Measurements from ENCODE around the gene OPHN1. TPM values are rescaled to one million over a fixed set of nuclear protein-coding genes. Genes with fewer than 3 reads are reported as not detected.

The OPHN1 gene
- total and polyA plus RNA-seq, 2 donors (not counting 3 experiments of a cell fraction or from before 2014, with no cell fraction given): 3.9 to 6.7 TPM

GRCh38 chrX:68061206-68061535 is 372.1 kb downstream of the OPHN1 start:
- dilution Hi-C loops (cut with MboI; ENCODE audit: extremely low pct_ligation_motif_present, low sequenced_read_pairs): no loop called here
- peak; percentile 1 for DNase-seq (ENCODE audit: low read depth, low spot score)
- Histone ChIP-seq H3K4me1 (ENCODE audit: control insufficient read depth, extremely low read depth, insufficient read depth, low read length) (no peaks in the 10 kb centered on the region), H4K20me1 (replicated peaks; ENCODE audit: control insufficient read depth, extremely low read depth, insufficient read depth, low read length) (no peaks in the 10 kb centered on the region), H3K4me2 (ENCODE audit: insufficient read depth, low read length) (no peak overlapping the region), H3K27ac (ENCODE audit: insufficient read depth, low read depth, low read length) (no peak overlapping the region), H3K36me3 (ENCODE audit: control insufficient read depth in 2 of 2, extremely low read depth in 1 of 2, insufficient read depth in 2 of 2, low read length in 2 of 2) (no peaks in the 10 kb centered on the region), H3K27me3 (ENCODE audit: control insufficient read depth in 2 of 2, insufficient read depth in 2 of 2, low read length in 2 of 2) (no peaks in the 10 kb centered on the region), H3K9me3 (replicated peaks; ENCODE audit: control insufficient read depth, insufficient read depth, low read length) (no peaks in the 10 kb centered on the region), H3K79me2 (ENCODE audit: control insufficient read depth, insufficient read depth, low read length) (no peaks in the 10 kb centered on the region), H3K9ac (replicated peaks; ENCODE audit: extremely low read depth, insufficient read depth, low read length) (no peak overlapping the region), H3K4me3 (replicated peaks in 1 of 3; ENCODE audit: insufficient read depth in 1 of 3, low read depth in 1 of 3, low read length in 3 of 3) (no peak overlapping the region), H2AFZ (ENCODE audit: low read depth, low read length) (no peak overlapping the region), H3K9me1 (replicated peaks; ENCODE audit: control insufficient read depth, extremely low read depth, insufficient read depth, low read length) (no peaks in the 10 kb centered on the region)
- no TSS peak for BruUV-seq (replicated peaks)
- CTCF ChIA-PET: no interaction called here
- POLR2A ChIA-PET: no interaction called here
- intact Hi-C loops (cut with micrococcal nuclease): no loop called here
- TF ChIP-seq JUN (IDR thresholded peaks at IDR 0.05; ENCODE audit: borderline replicate concordance, insufficient read depth, insufficient read length, low read depth): no peak
- TF ChIP-seq FOS (IDR thresholded peaks at IDR 0.05; ENCODE audit: borderline replicate concordance, insufficient read depth, low read length): no peak
- no peak for TF ChIP-seq POLR2A (IDR thresholded peaks at IDR 0.05; ENCODE audit: low read depth, low read length)
- no peak for TF ChIP-seq EZH2 (IDR thresholded peaks at IDR 0.05; ENCODE audit: borderline replicate concordance, low read depth, low read length, severe bottlenecking)
- no peak for TF ChIP-seq GATA2 (IDR thresholded peaks at IDR 0.05; ENCODE audit: insufficient read depth, insufficient read length, low read depth, low read length)
- no peak for TF ChIP-seq MYC (IDR thresholded peaks at IDR 0.05; ENCODE audit: low read depth, low read length)
- TF ChIP-seq POLR2AphosphoS5 (IDR thresholded peaks at IDR 0.05; ENCODE audit: insufficient read depth, low read depth, low read length): no peak
- TF ChIP-seq MAX (IDR thresholded peaks at IDR 0.05; ENCODE audit: insufficient read depth, insufficient read length): no peak
- TF ChIP-seq CTCF (IDR thresholded peaks at IDR 0.05; ENCODE audit: extremely low read depth in 1 of 2, insufficient read depth in 1 of 2, low read depth in 1 of 2, low read length in 2 of 2): no peak
- no peak for FAIRE-seq

All from endothelial cell of umbilical vein (primary cell).